GM19238 (cell line): ENCODE data around the gene LPCAT1.
A peak's percentile ranks its signal among the peaks of the same experiment; 100 is the strongest.

Experiments
- DNase-seq: peaks from one replicate; pipeline ENCODE4 v3.0.0; 2011; ENCODE audit warnings: low spot score; ENCODE audit not compliant: insufficient read length

Gene LPCAT1

GRCh38 chr5:1497795-1498622, 25.8 kb downstream of the LPCAT1 start:
- no peak for DNase-seq

- DNase-seq, result no peak
These were observed 26.4 kb downstream of the LPCAT1 start for GRCh38 chr5:1497242-1497777.

- no peak for DNase-seq
These were observed 28.2 kb downstream of the LPCAT1 start for GRCh38 chr5:1495525-1495897.

GRCh38 chr5:1494780-1495524, 28.8 kb downstream of the LPCAT1 start:
- DNase-seq, result no peak

GRCh38 chr5:1493941-1494340, 29.8 kb downstream of the LPCAT1 start:
- DNase-seq, result no peak

GRCh38 chr5:1493413-1493812, 30.3 kb downstream of the LPCAT1 start:
- no peak for DNase-seq

GRCh38 chr5:1492757-1493156, 31.0 kb downstream of the LPCAT1 start:
- no peak for DNase-seq

- no peak for DNase-seq
These were observed 33.4 kb downstream of the LPCAT1 start for GRCh38 chr5:1490376-1490775.

- no peak for DNase-seq
These were observed 34.0 kb downstream of the LPCAT1 start for GRCh38 chr5:1489754-1490153.

- DNase-seq, result peak; percentile 75
These were observed 34.7 kb downstream of the LPCAT1 start for GRCh38 chr5:1488882-1489680.

GRCh38 chr5:1487079-1487764, 36.5 kb downstream of the LPCAT1 start:
- no peak for DNase-seq

GRCh38 chr5:1486271-1486670, 37.5 kb downstream of the LPCAT1 start:
- no peak for DNase-seq

GRCh38 chr5:1485579-1486118, 38.1 kb downstream of the LPCAT1 start:
- no peak for DNase-seq

- peak; percentile 85 for DNase-seq
These were observed 38.8 kb downstream of the LPCAT1 start for GRCh38 chr5:1484730-1485578.

GRCh38 chr5:1483856-1484729, 39.7 kb downstream of the LPCAT1 start:
- no peak for DNase-seq

- DNase-seq, result no peak
These were observed 40.7 kb downstream of the LPCAT1 start for GRCh38 chr5:1483064-1483463.

GRCh38 chr5:1481959-1482331, 41.8 kb downstream of the LPCAT1 start:
- no peak for DNase-seq

GRCh38 chr5:1481266-1481958, 42.3 kb downstream of the LPCAT1 start:
- no peak for DNase-seq
